DND-41 (cell line): ENCODE data around the gene TNKS2.

Source experiments
- ATAC-seq: fragments of 200-7000 bp; cut with Tn5 transposase; 3 replicates; pipeline ENCODE4 v1.9.1; 2021; ENCODE audit warnings: low read depth; ENCODE audit not compliant: insufficient read depth
- DNase-seq: peaks from one replicate; pipeline ENCODE4 v3.0.0-alpha.2; 2020
- H2AFZ ChIP-seq: 2 replicates; pipeline ENCODE4 v1.6.0; 2012; ENCODE audit warnings: low read depth, low read length
- H3K27ac ChIP-seq: 2 replicates; pipeline ENCODE4 v1.5.1; 2012; ENCODE audit warnings: low read length, inconsistent platforms
- H3K27me3 ChIP-seq: fragments of 200-600 bp; sonication (generic); 2 replicates; pipeline ENCODE4 v1.6.0; 2012; ENCODE audit warnings: low read length, mild to moderate bottlenecking, inconsistent platforms; ENCODE audit not compliant: insufficient read depth, poor library complexity
- H3K36me3 ChIP-seq: 2 replicates; pipeline ENCODE4 v1.5.1; 2012; ENCODE audit warnings: low read length, inconsistent platforms; ENCODE audit not compliant: insufficient read depth
- H3K4me1 ChIP-seq: 2 replicates; pipeline ENCODE4 v1.5.1; 2012; ENCODE audit warnings: mild to moderate bottlenecking, low read length; ENCODE audit not compliant: insufficient read depth
- H3K4me2 ChIP-seq: 2 replicates; pipeline ENCODE4 v1.6.0; 2012; ENCODE audit warnings: mild to moderate bottlenecking, moderate library complexity, low read length, inconsistent platforms; ENCODE audit not compliant: insufficient read depth
- H3K4me3 ChIP-seq, 2 experiments: fragments of 200-600 bp in 1 of 2; shearing (Covaris generic) in 1 of 2; 2 replicates each; pipeline ENCODE4 v1.5.1; 2012 to 2016; ENCODE audit warnings: inconsistent platforms in 2 of 2, low read length in 2 of 2, mild to moderate bottlenecking in 2 of 2, low read depth in 1 of 2, moderate library complexity in 1 of 2
- H3K79me2 ChIP-seq: 2 replicates; pipeline ENCODE4 v1.6.0; 2012; ENCODE audit warnings: low read length, inconsistent platforms; ENCODE audit not compliant: insufficient read depth
- H3K9ac ChIP-seq: 2 replicates; pipeline ENCODE4 v1.6.0; 2012; ENCODE audit warnings: low read depth, mild to moderate bottlenecking, inconsistent platforms, low read length, moderate library complexity
- H3K9me3 ChIP-seq: 2 replicates; pipeline ENCODE4 v1.5.1; 2012; ENCODE audit warnings: low read length, moderate library complexity, mild to moderate bottlenecking, inconsistent platforms; ENCODE audit not compliant: insufficient read depth, severe bottlenecking
- H4K20me1 ChIP-seq: 2 replicates; pipeline ENCODE4 v1.6.0; 2012; ENCODE audit warnings: low read length; ENCODE audit not compliant: insufficient read depth
- CTCF ChIP-seq: IDR thresholded peaks from 2 replicates; pipeline ENCODE4 v1.5.1; 2012; ENCODE audit warnings: borderline replicate concordance, low read length, moderate library complexity, mild to moderate bottlenecking; ENCODE audit not compliant: poor library complexity, severe bottlenecking; ENCODE audit errors: extremely low read depth
- EZH2 ChIP-seq: IDR thresholded peaks from 3 replicates; pipeline ENCODE4 v1.6.1; 2012; ENCODE audit warnings: borderline replicate concordance, low read depth, mild to moderate bottlenecking, moderate library complexity, low read length, inconsistent platforms; ENCODE audit not compliant: severe bottlenecking

Gene TNKS2

GRCh38 chr10:91908337-91909116 lies 110.3 kb downstream of the TNKS2 start:
- peak overlapping the region; percentile 83 for H3K9ac ChIP-seq
- peak; percentile 83 for ATAC-seq
- DNase-seq: peak; percentile 79
- H3K4me2 ChIP-seq: peak overlapping the region; percentile 94
- peak; percentile 85 for TF ChIP-seq CTCF
- TF ChIP-seq EZH2: no peak
- peak overlapping the region; percentile 64 to 67 for H3K4me3 ChIP-seq
- H3K4me1 ChIP-seq: peaks cover 32% of the 10 kb centered on the region
- H3K36me3 ChIP-seq: peaks cover 10% of the 10 kb centered on the region; the same call in 1 of the 2 replicates
- H2AFZ ChIP-seq: peak overlapping the region; percentile 96
- no peaks in the 10 kb centered on the region for H3K27me3 ChIP-seq
- no peaks in the 10 kb centered on the region for H4K20me1 ChIP-seq
- H3K27ac ChIP-seq: peak overlapping the region; percentile 70
- H3K79me2 ChIP-seq: peaks cover 8% of the 10 kb centered on the region
- no peaks in the 10 kb centered on the region for H3K9me3 ChIP-seq

- Histone ChIP-seq H3K27me3 (no peaks in the 10 kb centered on the region), H3K9ac (peak within 1 kb of the TSS; percentile 83), H3K4me3 (peak within 1 kb of the TSS; percentile 64 to 67), H3K79me2 (peaks cover 8% of the 10 kb centered on the region), H4K20me1 (no peaks in the 10 kb centered on the region), H3K4me1 (peaks cover 32% of the 10 kb centered on the region), H3K27ac (peak within 1 kb of the TSS; percentile 70), H2AFZ (peak within 1 kb of the TSS; percentile 96), H3K36me3 (peaks cover 10% of the 10 kb centered on the region; the same call in 1 of the 2 replicates), H3K9me3 (no peaks in the 10 kb centered on the region), H3K4me2 (peak within 1 kb of the TSS; percentile 94)
- TF ChIP-seq EZH2 (no peak), CTCF (no peak)
- ATAC-seq (peak; percentile 67), DNase-seq (peak; percentile 80)
These were observed 111.0 kb downstream of the TNKS2 start, which contains the start of gene FGFBP3 for GRCh38 chr10:91909117-91909677. Gene FGFBP3, minus strand, starts transcription at chr10:91909486. Its CDS starts 517 bp downstream, at chr10:91908969.

GRCh38 chr10:91910467-91910866 lies 112.2 kb downstream of the TNKS2 start:
- Histone ChIP-seq H3K27ac (no peak overlapping the region), H3K27me3 (no peaks in the 10 kb centered on the region), H3K4me1 (peaks cover 32% of the 10 kb centered on the region), H3K36me3 (peaks cover 10% of the 10 kb centered on the region; the same call in 1 of the 2 replicates), H3K4me2 (no peak overlapping the region), H3K4me3 (no peak overlapping the region), H3K9me3 (no peaks in the 10 kb centered on the region), H3K9ac (no peak overlapping the region), H4K20me1 (no peaks in the 10 kb centered on the region), H3K79me2 (peaks cover 8% of the 10 kb centered on the region), H2AFZ (no peak overlapping the region)
- DNase-seq (no peak), ATAC-seq (no peak)
- TF ChIP-seq CTCF (no peak), EZH2 (no peak)
